CD1c-positive myeloid dendritic cell (primary cell): ENCODE data around the gene DAP3.
"Not testable (repeated sequence)": the region's sequence is repeated elsewhere in the genome, so short reads cannot be mapped to it uniquely, and the experiment has no call there.

ENCODE experiments used
- DNase-seq: peaks from one replicate; pipeline ENCODE4 v3.0.0-alpha.2; 2016; ENCODE audit errors: extremely low spot score

DAP3 gene

GRCh38 chr1:155681776-155682175 lies 7.1 kb upstream of the DAP3 start:
- no peak for DNase-seq

GRCh38 chr1:155687705-155688323 lies 1.1 kb upstream of the DAP3 start:
- not testable (repeated sequence) for DNase-seq

GRCh38 chr1:155688324-155689080 lies 389 bp upstream of the DAP3 start, which contains the start of gene YY1AP1:
Gene YY1AP1, minus strand, starts transcription at chr1:155688774. Its CDS starts 8,338 bp downstream, at chr1:155680436.
- DNase-seq: peak; percentile 93

- no peak for DNase-seq
Measured at GRCh38 chr1:155691992-155692528, 3.2 kb downstream of the DAP3 start.

GRCh38 chr1:155694167-155694566 lies 5.3 kb downstream of the DAP3 start:
- no peak for DNase-seq

GRCh38 chr1:155695072-155695471 lies 6.2 kb downstream of the DAP3 start:
- DNase-seq: no peak

GRCh38 chr1:155695608-155696007 lies 6.7 kb downstream of the DAP3 start:
- DNase-seq: no peak

GRCh38 chr1:155696524-155696923 lies 7.6 kb downstream of the DAP3 start:
- DNase-seq: no peak

- DNase-seq: no peak
Measured at GRCh38 chr1:155697046-155697445, 8.2 kb downstream of the DAP3 start.

GRCh38 chr1:155697616-155698015 lies 8.7 kb downstream of the DAP3 start:
- DNase-seq: not testable (repeated sequence)

GRCh38 chr1:155698382-155699038 lies 9.6 kb downstream of the DAP3 start:
- no peak for DNase-seq

- DNase-seq: not testable (repeated sequence)
Measured at GRCh38 chr1:155699062-155699461, 10.2 kb downstream of the DAP3 start.

GRCh38 chr1:155701675-155702074 lies 12.8 kb downstream of the DAP3 start:
- DNase-seq: peak; percentile 37

- peak; percentile 31 for DNase-seq
Measured at GRCh38 chr1:155703216-155703615, 14.3 kb downstream of the DAP3 start.

GRCh38 chr1:155704414-155704813 lies 15.5 kb downstream of the DAP3 start:
- DNase-seq: not testable (repeated sequence)

- no peak for DNase-seq
Measured at GRCh38 chr1:155706139-155706538, 17.2 kb downstream of the DAP3 start.

- DNase-seq: no peak
Measured at GRCh38 chr1:155709391-155709790, 20.5 kb downstream of the DAP3 start.

- DNase-seq: not testable (repeated sequence)
Measured at GRCh38 chr1:155711457-155711856, 22.6 kb downstream of the DAP3 start.

- peak; percentile 4 for DNase-seq
Measured at GRCh38 chr1:155712636-155713035, 23.7 kb downstream of the DAP3 start.

GRCh38 chr1:155713075-155713474 lies 24.2 kb downstream of the DAP3 start:
- DNase-seq: no peak

- DNase-seq: not testable (repeated sequence)
Measured at GRCh38 chr1:155715056-155715455, 26.2 kb downstream of the DAP3 start.

- DNase-seq: no peak
Measured at GRCh38 chr1:155715777-155716176, 26.9 kb downstream of the DAP3 start.
